GM13976 (cell line): ENCODE measurements around the gene ZCCHC24.

ENCODE experiments used
- DNase-seq: peaks from one replicate; pipeline ENCODE4 v3.0.0; 2012; ENCODE audit warnings: low spot score
- CTCF ChIP-seq: IDR thresholded peaks from 2 replicates; pipeline ENCODE4 v1.5.1; 2012; ENCODE audit warnings: borderline replicate concordance, mild to moderate bottlenecking; ENCODE audit not compliant: insufficient read depth; ENCODE audit errors: extremely low read depth, missing control alignments, control extremely low read depth
- in situ Hi-C: fragments of 300-500 bp; cut with MboI; formaldehyde crosslinking; loops from one replicate; pipeline ENCODE4 v1.12.0; 2022; ENCODE audit warnings: low sequenced_read_pairs, mixed read lengths, inconsistent platforms; ENCODE audit not compliant: unreplicated experiment

The ZCCHC24 gene

GRCh38 chr10:79400146-79401004, 45.0 kb downstream of the ZCCHC24 start:
- DNase-seq: peak; percentile 87
- in situ Hi-C loops: loop anchor here (10.0 kb wide), 1 partner anchor 64 kb away; no protein-coding TSS in a partner anchor
- TF ChIP-seq CTCF: peak; percentile 57

GRCh38 chr10:79399223-79399831, 46.1 kb downstream of the ZCCHC24 start:
- in situ Hi-C loops: no loop called here
- DNase-seq: no peak

GRCh38 chr10:79398642-79399041, 46.8 kb downstream of the ZCCHC24 start:
- TF ChIP-seq CTCF: no peak
- in situ Hi-C loops: no loop called here

More at GRCh38 chr10:79399223-79399831, 46.1 kb downstream of the ZCCHC24 start:
- no peak for TF ChIP-seq CTCF

GRCh38 chr10:79397575-79398303, 47.7 kb downstream of the ZCCHC24 start:
- in situ Hi-C loops: no loop called here
- DNase-seq: no peak
- TF ChIP-seq CTCF: no peak

More at GRCh38 chr10:79398642-79399041, 46.8 kb downstream of the ZCCHC24 start:
- no peak for DNase-seq

GRCh38 chr10:79397051-79397450, 48.4 kb downstream of the ZCCHC24 start:
- no peak for TF ChIP-seq CTCF
- DNase-seq: no peak
- in situ Hi-C loops: no loop called here

- no peak for DNase-seq
- in situ Hi-C loops: no loop called here
- TF ChIP-seq CTCF: no peak
These were observed 48.9 kb downstream of the ZCCHC24 start for GRCh38 chr10:79396520-79396919.
